Trophoblast cell (in vitro differentiated cells and primary cell): ENCODE results near the gene C9orf85.

ENCODE experiments used
- DNase-seq, 2 donors: peaks; one replicate each; pipeline ENCODE4 v3.0.0-alpha.2; 2016
- H2AFZ ChIP-seq: 2 replicates; pipeline ENCODE4 v1.6.1; 2013; ENCODE audit warnings: low read length, moderate library complexity, mild to moderate bottlenecking; ENCODE audit not compliant: insufficient read depth, poor library complexity
- H2AK5ac ChIP-seq: 2 replicates; pipeline ENCODE4 v1.6.1; 2013; ENCODE audit warnings: mild to moderate bottlenecking, low read length
- H2BK120ac ChIP-seq: 2 replicates; pipeline ENCODE4 v1.6.1; 2013; ENCODE audit warnings: low read length, mild to moderate bottlenecking, moderate library complexity; ENCODE audit not compliant: insufficient read depth, poor library complexity
- H2BK12ac ChIP-seq: 2 replicates; pipeline ENCODE4 v1.6.1; 2013; ENCODE audit warnings: mild to moderate bottlenecking, low read length, moderate library complexity
- H2BK5ac ChIP-seq: 2 replicates; pipeline ENCODE4 v1.6.1; 2013; ENCODE audit warnings: low read length, low read depth, moderate library complexity, mild to moderate bottlenecking; ENCODE audit not compliant: poor library complexity
- H3K14ac ChIP-seq: 2 replicates; pipeline ENCODE4 v1.6.1; 2013; ENCODE audit warnings: mild to moderate bottlenecking, low read length
- H3K18ac ChIP-seq: 2 replicates; pipeline ENCODE4 v1.6.1; 2013; ENCODE audit warnings: mild to moderate bottlenecking, low read length
- H3K23ac ChIP-seq: 2 replicates; pipeline ENCODE4 v1.6.1; 2013; ENCODE audit warnings: low read length
- H3K27ac ChIP-seq: 2 replicates; pipeline ENCODE4 v1.5.1; 2013; ENCODE audit warnings: low read depth, mild to moderate bottlenecking, inconsistent platforms, low read length, moderate library complexity
- H3K27me3 ChIP-seq: 2 replicates; pipeline ENCODE4 v1.6.1; 2013; ENCODE audit warnings: inconsistent platforms, mild to moderate bottlenecking, low read length, moderate library complexity; ENCODE audit not compliant: insufficient read depth
- H3K36me3 ChIP-seq, 2 experiments: 1 replicate in 1 of 2; 2 replicates in 1 of 2; pipeline ENCODE4 v1.6.1; 2013; ENCODE audit warnings: low read length in 2 of 2, mild to moderate bottlenecking in 2 of 2, moderate library complexity in 1 of 2; ENCODE audit not compliant: insufficient read depth in 2 of 2, control insufficient read depth in 1 of 2
- H3K4ac ChIP-seq: 2 replicates; pipeline ENCODE4 v1.6.1; 2013; ENCODE audit warnings: low read depth, mild to moderate bottlenecking, low read length, moderate library complexity
- H3K4me1 ChIP-seq, 2 experiments: 1 replicate in 1 of 2; 2 replicates in 1 of 2; pipeline ENCODE4 v1.6.1; 2013; ENCODE audit warnings: low read length in 2 of 2, mild to moderate bottlenecking in 2 of 2, moderate library complexity in 1 of 2; ENCODE audit not compliant: insufficient read depth in 2 of 2, control insufficient read depth in 1 of 2
- H3K4me2 ChIP-seq: 2 replicates; pipeline ENCODE4 v1.6.1; 2013; ENCODE audit warnings: inconsistent platforms, mild to moderate bottlenecking, low read length, moderate library complexity
- H3K4me3 ChIP-seq: 2 replicates; pipeline ENCODE4 v1.5.1; 2013; ENCODE audit warnings: mild to moderate bottlenecking, low read depth, low read length, inconsistent platforms
- H3K79me1 ChIP-seq: one replicate; pipeline ENCODE4 v1.6.1; 2013; ENCODE audit warnings: low read length
- H3K79me2 ChIP-seq: 2 replicates; pipeline ENCODE4 v1.6.1; 2013; ENCODE audit warnings: low read length, mild to moderate bottlenecking; ENCODE audit not compliant: control insufficient read depth, insufficient read depth, poor library complexity
- H3K9ac ChIP-seq: 2 replicates; pipeline ENCODE4 v1.6.1; 2013; ENCODE audit warnings: mild to moderate bottlenecking, low read length
- H3K9me3 ChIP-seq: 2 replicates; pipeline ENCODE4 v1.6.1; 2013; ENCODE audit warnings: low read depth, mild to moderate bottlenecking, control low read depth, inconsistent platforms, low read length; ENCODE audit not compliant: insufficient read depth
- H4K12ac ChIP-seq: 2 replicates; pipeline ENCODE4 v1.6.1; 2013; ENCODE audit warnings: low read depth, mild to moderate bottlenecking, low read length, moderate library complexity
- H4K8ac ChIP-seq: 2 replicates; pipeline ENCODE4 v1.6.1; 2013; ENCODE audit warnings: low read depth, mild to moderate bottlenecking, low read length, moderate library complexity
- H4K91ac ChIP-seq: one replicate; pipeline ENCODE4 v1.6.1; 2013; ENCODE audit warnings: low read depth, mild to moderate bottlenecking, low read length, moderate library complexity
- WGBS: extraction: QIAGEN DNeasy Blood & Tissue Kit; methylation state at CpG from one replicate; pipeline ENCODE4 v1.1.7; 2013; ENCODE audit warnings: missing lambda C conversion rate; ENCODE audit not compliant: insufficient read length, insufficient coverage; ENCODE audit errors: extremely low coverage; 5-methylcytosine and 5-hydroxymethylcytosine counted together

The C9orf85 gene

DNA sequence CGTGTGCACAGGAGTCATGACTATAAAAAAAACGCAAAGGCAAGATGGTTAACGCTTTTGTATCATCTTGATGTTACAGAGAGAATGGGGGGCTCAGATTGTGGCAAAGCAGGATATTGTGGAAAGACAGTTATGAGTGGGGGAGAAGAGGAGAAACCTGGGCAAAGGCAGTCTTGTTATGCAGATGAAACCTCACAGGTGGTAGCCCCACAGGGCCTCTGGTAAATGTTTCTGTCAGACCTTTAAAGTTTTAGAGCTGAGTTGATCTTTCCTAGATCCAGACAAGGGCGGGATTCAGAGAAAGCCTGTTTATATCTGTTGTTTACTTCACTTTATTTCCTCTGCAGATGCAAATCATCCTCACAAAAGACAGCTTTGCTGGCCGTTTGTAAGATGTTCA, 55.2 kb downstream of the C9orf85 start:
- Histone ChIP-seq H3K4me2 (no peak overlapping the region), H4K12ac (no peak overlapping the region), H3K79me2 (no peaks in the 10 kb centered on the region), H3K9me3 (peaks cover 2% of the 10 kb centered on the region), H3K27ac (no peak overlapping the region), H3K79me1 (no peaks in the 10 kb centered on the region), H2AK5ac (no peak overlapping the region), H3K23ac (no peak overlapping the region), H3K14ac (no peak overlapping the region), H3K4ac (no peak overlapping the region), H4K8ac (no peak overlapping the region), H2BK120ac (no peak overlapping the region), H3K27me3 (no peaks in the 10 kb centered on the region), H4K91ac (no peak overlapping the region), H2AFZ (no peak overlapping the region), H2BK5ac (no peak overlapping the region), H3K4me3 (no peak overlapping the region), H3K36me3 (peaks cover 3 to 6% of the 10 kb centered on the region in 2 experiments), H3K18ac (no peak overlapping the region), H3K4me1 (no peaks in the 10 kb centered on the region), H3K9ac (no peak overlapping the region), H2BK12ac (no peak overlapping the region)
- DNase-seq: no peak
- no CpG with 5 or more reads among the region's 5 CpGs for WGBS

DNA sequence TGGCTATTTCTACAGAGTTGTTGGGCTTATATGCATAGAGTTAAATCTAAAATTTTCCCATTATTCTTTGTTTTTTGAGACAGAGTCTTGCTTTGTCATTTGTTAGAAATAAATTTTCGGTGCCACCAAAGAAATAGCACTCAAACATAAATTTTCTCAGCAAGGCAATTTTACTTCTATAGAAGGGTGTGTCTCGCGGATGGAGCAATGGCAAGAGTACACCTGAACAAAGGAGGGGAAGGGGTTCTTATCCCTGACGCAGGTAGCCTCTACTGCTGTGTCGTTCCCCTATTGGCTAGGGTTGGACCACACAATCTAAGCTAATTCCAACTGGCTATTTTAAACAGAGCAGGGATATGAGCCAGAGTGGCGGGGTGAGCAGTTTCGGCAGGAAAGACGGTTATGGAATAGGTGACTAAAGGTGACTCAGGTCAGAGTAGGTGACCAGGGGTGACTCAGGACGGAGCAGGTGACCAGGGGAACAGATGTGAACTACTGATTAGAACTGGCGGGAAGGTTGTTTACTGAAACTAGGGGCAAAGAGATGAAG, 57.2 kb downstream of the C9orf85 start:
- no peaks in the 10 kb centered on the region for H3K79me2 ChIP-seq
- H2BK120ac ChIP-seq: no peak overlapping the region
- H4K8ac ChIP-seq: no peak overlapping the region
- peaks cover 3 to 5% of the 10 kb centered on the region in 2 experiments for H3K36me3 ChIP-seq
- H2BK12ac ChIP-seq: no peak overlapping the region
- no peaks in the 10 kb centered on the region for H3K79me1 ChIP-seq
- H2AFZ ChIP-seq: no peak overlapping the region
- no CpG with 5 or more reads among the region's 10 CpGs for WGBS
- H3K4me1 ChIP-seq: no peaks in the 10 kb centered on the region
- H2AK5ac ChIP-seq: no peak overlapping the region
- H3K4me2 ChIP-seq: no peak overlapping the region
- no peak overlapping the region for H3K23ac ChIP-seq
- DNase-seq: peak in 1 of 2 donors; percentile 19
- H3K14ac ChIP-seq: no peak overlapping the region
- no peak overlapping the region for H3K9ac ChIP-seq
- H4K91ac ChIP-seq: no peak overlapping the region
- H4K12ac ChIP-seq: no peak overlapping the region
- H3K27ac ChIP-seq: no peak overlapping the region
- no peak overlapping the region for H2BK5ac ChIP-seq
- H3K4ac ChIP-seq: no peak overlapping the region
- peaks cover 2% of the 10 kb centered on the region for H3K9me3 ChIP-seq
- H3K4me3 ChIP-seq: no peak overlapping the region
- no peaks in the 10 kb centered on the region for H3K27me3 ChIP-seq
- H3K18ac ChIP-seq: no peak overlapping the region

DNA sequence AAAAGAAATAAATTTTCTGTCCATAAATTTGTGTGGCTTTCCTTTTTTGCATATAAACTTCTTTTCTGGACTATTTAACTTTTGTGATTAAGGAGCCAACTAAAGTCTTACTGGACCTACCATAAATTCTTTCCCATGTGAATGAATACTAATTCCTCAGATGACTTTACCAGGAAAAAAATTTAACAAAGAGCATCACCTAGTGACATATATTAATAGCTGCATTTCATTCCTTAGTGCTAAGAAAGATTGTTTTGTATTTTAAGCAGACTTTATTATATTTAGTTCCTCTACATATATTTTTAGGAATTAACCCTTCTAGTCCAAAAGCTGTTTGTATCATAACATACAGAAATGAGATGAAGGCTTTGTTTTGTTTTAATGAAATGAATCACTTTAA, 64.4 kb downstream of the C9orf85 start:
- no peak overlapping the region for H2BK120ac ChIP-seq
- H4K12ac ChIP-seq: no peak overlapping the region
- H3K4me3 ChIP-seq: no peak overlapping the region
- no peak overlapping the region for H3K23ac ChIP-seq
- no peak overlapping the region for H2AFZ ChIP-seq
- H3K27ac ChIP-seq: no peak overlapping the region
- H3K4ac ChIP-seq: no peak overlapping the region
- H3K27me3 ChIP-seq: no peaks in the 10 kb centered on the region
- no peaks in the 10 kb centered on the region for H3K9me3 ChIP-seq
- H3K79me1 ChIP-seq: no peaks in the 10 kb centered on the region
- no peak overlapping the region for H2AK5ac ChIP-seq
- no peak overlapping the region for H4K91ac ChIP-seq
- H3K4me1 ChIP-seq: no peaks in the 10 kb centered on the region
- no peak overlapping the region for H4K8ac ChIP-seq
- no peak overlapping the region for H3K9ac ChIP-seq
- H3K79me2 ChIP-seq: no peaks in the 10 kb centered on the region
- no peak overlapping the region for H3K4me2 ChIP-seq
- H2BK12ac ChIP-seq: no peak overlapping the region
- H2BK5ac ChIP-seq: no peak overlapping the region
- H3K14ac ChIP-seq: no peak overlapping the region
- H3K18ac ChIP-seq: no peak overlapping the region
- DNase-seq: peak in 1 of 2 donors; percentile 42
- H3K36me3 ChIP-seq: peaks cover 0 to under 1% of the 10 kb centered on the region in 2 experiments

DNA sequence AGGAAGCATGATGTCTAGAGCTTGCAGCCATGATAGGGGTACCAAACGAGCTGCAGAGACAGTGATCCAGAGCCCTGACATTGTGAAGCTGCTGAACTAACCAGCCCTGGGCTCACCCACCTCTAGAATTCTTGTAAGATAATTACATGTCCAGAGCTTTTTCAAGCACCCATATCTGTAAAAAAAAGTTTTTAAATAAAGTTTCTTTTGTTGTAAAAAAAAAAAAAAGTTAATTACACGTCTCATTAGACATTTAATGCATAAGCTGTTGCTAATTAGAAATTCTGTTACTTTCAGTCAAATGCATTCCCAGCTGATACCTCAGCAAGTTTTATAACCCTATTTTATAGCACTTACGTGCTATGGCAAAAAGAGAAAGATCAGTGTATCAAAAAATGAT, 65.6 kb downstream of the C9orf85 start:
- no peaks in the 10 kb centered on the region for H3K27me3 ChIP-seq
- H2AFZ ChIP-seq: no peak overlapping the region
- H3K79me1 ChIP-seq: no peaks in the 10 kb centered on the region
- H3K9ac ChIP-seq: no peak overlapping the region
- H2AK5ac ChIP-seq: no peak overlapping the region
- H3K36me3 ChIP-seq: no peaks in the 10 kb centered on the region
- no peak overlapping the region for H3K4me2 ChIP-seq
- no peak overlapping the region for H4K91ac ChIP-seq
- H3K4me3 ChIP-seq: no peak overlapping the region
- H2BK12ac ChIP-seq: no peak overlapping the region
- H3K27ac ChIP-seq: no peak overlapping the region
- no peak overlapping the region for H3K23ac ChIP-seq
- H3K79me2 ChIP-seq: no peaks in the 10 kb centered on the region
- no peak overlapping the region for H4K12ac ChIP-seq
- H2BK5ac ChIP-seq: no peak overlapping the region
- no peak overlapping the region for H2BK120ac ChIP-seq
- H3K4ac ChIP-seq: no peak overlapping the region
- H3K9me3 ChIP-seq: no peaks in the 10 kb centered on the region
- H4K8ac ChIP-seq: no peak overlapping the region
- H3K18ac ChIP-seq: no peak overlapping the region
- no CpG with 5 or more reads among the region's 3 CpGs for WGBS
- no peak for DNase-seq
- no peak overlapping the region for H3K14ac ChIP-seq
- H3K4me1 ChIP-seq: no peaks in the 10 kb centered on the region
